Activated T-helper 9 cell treated with anti-CD3 and anti-CD28 coated beads, Interleukin-2, amount 50 U/mL, for 16 hours (primary cell): ENCODE results near the gene HOXA3.

Source experiments
- DNase-seq: peaks from one replicate; pipeline ENCODE4 v3.0.0-alpha.2; 2020; ENCODE audit warnings: low read depth

The HOXA3 gene

DNA sequence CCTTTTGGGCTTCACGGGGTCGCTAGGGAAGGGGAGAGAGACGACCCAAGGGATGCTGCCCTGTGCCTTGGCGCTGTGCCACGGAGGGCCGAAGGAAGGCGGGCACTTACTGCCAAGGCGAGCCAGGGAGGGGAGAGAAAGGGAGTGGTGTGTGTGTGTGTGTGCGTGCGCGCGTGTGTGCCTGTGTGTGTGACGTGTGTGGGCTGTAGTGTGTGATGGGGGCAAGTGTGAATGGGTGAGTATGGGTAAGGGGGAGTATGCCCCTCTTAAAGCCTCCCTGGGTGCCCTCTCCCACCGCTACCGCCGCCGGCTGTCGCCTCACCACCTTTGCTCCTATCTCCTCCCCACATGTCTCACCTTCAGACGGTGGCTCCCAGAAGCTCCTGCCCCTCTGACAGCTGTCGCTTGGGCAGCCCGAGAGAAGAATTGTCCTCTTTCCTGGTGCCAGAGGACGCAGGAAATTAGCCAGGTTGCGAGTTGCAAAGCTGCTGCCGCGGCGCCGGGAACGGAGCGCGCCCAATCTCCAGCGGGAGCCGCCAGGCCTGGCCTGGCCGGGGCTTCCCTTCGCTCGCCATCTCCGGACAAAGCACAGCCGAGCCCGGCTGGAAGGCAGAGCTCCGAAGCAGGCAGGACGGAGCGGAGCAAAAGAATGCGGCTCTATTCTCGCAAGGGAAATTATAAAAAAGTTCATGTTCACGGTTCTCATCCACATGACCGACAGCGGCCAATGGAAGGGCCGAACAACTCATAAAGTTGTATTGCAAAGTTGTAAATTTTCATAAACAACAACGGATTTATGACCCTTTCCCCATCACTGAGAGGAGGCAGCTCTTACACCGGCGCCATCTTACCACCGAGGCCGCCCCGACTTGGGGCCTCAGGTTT, at the start of gene HOXA3:
TSS of gene HOXA3 (minus strand) at position 653 of the 885 bp plus-strand sequence. CDS start 41,943 bp downstream, outside the sequence.
- DNase-seq = no peak

GRCh38 chr7:27201580-27202017, 49.2 kb upstream of the HOXA3 start:
- no peak for DNase-seq

- no peak for DNase-seq
Observed at GRCh38 chr7:27200761-27201579, 48.6 kb upstream of the HOXA3 start.

DNA sequence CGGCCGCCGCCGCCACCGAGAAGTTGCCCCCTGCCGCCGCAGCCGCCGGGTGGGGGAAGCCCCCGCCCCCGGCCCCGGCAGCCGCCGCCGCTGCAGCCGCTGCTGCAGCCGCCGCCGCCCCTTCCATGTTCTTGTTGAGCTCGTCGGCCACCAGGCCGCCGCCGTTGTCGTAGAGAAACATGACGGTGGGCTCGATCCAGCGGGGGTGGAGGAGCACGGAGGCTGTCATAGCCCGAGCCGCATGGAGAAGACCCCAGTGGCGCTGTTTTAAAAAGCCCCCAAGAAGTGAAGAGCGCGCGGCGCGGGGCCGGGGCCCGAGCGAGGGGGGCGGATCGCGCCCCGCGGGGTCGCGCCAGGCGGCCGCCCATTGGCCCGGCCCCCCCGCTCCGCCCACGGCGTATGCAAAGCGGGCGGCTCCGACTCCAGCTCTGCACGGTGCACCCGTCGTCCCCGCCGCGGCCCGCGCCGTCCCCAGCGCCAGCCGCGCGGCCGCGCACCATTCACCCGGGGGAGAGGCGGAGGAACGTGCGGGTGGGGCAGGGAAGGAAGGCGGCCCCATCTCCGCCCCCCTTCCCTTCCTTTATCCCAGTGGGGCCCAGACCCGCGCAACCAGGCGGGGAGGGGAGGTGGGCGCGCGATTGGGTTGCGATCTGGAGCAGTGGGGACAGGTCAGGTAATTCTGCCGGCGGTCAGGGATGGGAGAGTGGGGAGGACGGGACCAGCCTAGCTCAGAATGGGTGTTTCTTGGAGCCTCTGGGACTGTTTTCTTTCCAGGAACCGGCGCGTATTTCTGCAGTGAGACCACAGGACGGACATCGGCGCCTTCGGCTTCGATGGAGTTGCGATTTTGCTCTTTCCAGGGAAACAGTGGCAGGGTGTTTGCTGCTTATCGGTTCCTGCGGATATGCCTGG, 47.7 kb upstream of the HOXA3 start, which contains the start of gene HOXA13:
TSS of gene HOXA13 (minus strand) at position 243 of the 912 bp plus-strand sequence. CDS start at position 229, 14 bp downstream.
- no peak for DNase-seq

GRCh38 chr7:27198871-27199801, 46.8 kb upstream of the HOXA3 start:
- no peak for DNase-seq

GRCh38 chr7:27198138-27198841, 45.9 kb upstream of the HOXA3 start:
- DNase-seq = no peak

DNA sequence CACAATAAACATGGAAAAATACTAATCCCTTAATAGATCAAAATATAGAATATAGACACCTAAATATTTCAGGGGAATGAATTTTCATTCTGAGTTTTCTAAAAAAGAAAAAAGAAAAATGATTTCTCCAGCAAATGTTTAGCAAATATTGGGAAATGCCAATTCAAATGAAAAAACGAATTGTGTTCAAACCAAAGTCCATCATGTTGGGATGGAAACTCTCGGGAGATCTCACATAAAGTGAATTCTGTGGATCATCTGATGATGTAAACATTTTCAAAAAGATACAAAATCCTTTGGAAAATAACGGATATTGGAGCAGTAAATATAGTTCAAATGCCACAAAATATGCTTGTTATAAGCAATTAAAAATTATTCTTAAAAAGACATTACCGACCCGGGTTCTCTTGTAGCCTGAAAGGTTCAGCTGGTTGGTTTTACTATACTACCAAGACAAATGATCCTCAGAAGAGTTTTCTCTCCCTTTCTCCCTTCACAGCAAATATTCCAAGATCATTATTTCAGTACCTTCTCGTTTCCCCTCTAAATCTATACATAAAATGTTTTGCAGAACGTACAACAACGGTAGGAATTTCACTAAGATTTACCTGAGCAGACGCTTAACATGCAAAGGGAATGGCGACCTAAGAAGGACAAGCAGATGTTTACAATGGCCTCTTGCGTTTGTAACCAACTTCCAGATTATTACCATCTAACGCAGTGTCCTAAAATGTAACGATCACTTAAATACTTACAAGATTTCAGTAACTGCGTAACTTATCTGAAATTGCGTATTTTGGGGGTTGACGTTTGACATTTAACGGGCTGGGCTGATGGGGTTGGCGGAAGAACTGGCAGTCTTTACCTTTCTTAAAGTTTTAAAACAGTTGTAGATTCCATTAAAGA, 45.0 kb upstream of the HOXA3 start:
- DNase-seq = no peak

- peak; percentile 71 for DNase-seq
Observed at GRCh38 chr7:27196287-27196767, 43.9 kb upstream of the HOXA3 start.

- no peak for DNase-seq
Observed at GRCh38 chr7:27194686-27195379, 42.5 kb upstream of the HOXA3 start.

DNA sequence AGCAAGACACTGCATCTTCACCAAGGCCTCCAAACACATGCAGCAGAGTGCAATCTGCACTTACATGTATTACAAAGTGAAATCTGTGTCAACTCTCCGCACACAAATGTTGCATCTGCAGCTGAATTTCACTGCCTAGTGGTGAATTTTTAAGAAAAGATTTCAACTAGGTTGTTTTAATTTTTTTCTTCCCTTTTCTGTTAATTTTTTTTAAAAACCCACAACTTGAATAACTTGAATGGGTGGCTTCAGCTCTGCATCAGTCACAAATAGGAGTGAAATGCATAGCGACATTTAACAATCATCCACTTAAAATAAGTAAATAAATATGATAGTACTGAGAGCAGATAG, 41.6 kb upstream of the HOXA3 start:
- no peak for DNase-seq

DNA sequence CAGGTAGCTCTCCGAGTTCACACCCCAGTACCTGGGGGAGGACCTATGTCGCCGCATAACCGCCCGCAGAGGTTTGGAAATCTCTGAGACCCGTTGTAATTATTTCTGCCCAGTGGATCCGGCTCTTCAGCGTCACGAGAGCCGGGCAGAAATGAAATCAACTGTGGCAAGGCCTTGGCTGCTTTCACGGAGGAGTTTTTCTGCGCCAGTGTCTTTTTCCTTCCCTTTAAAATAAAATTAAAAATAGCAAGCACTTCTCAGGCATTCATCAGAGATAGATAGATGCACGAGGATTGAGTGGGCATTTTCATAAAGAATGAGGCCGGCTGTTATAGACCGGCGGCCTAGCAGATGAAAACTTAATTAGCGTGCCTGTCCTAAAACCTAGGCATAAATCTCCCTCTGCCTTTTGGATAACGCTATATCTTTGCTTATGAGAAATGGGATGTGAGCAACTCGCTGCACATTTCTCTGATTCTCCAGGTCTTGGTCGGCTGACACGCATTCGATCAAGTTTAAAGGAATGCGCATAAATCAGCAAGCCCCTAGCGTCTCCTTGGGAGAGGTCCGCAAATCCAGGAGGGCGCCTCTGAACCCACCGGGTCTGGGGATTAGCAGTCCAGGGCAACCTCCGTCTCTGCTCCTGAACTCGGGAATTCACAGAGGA, 41.1 kb upstream of the HOXA3 start:
- DNase-seq = no peak

DNA sequence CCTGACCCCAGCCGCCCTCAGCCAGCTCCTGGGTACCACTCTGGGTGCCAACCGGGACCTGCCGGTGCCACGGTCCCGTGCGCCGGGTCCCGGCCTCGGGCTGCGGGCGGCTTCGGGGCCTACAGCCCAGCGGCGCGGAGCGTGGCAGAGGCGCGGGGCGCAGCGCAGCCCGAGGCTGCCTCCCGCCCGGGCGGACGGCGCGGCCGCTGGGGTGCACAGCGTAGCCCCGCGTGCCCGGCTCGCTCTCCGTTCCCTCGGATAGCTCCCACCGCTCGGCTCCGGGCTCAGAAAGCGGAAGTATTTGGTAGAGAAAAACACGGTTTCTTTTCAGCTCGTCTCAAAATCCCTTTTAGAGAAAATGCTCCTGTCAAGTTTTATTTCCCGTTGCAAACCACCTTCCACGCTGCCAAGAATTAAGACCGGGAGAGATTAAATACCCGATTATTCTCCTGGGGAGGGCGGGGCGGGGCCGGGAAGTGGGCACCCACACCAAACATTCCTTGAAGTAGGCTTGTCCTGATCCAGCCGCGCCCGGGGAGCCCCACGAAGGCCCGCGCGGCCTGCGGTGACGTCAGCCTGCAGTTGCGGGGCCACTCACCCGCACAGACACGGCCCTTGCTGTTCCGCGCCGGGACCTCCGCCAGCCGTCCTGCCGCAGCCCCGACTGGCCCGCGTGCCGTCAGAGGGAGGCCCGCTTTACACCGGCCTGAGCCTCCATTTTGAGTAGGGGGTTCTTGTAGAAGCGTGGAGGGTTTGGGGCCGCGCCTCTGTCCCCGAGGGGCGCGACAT, 40.4 kb upstream of the HOXA3 start:
- DNase-seq = no peak

DNA sequence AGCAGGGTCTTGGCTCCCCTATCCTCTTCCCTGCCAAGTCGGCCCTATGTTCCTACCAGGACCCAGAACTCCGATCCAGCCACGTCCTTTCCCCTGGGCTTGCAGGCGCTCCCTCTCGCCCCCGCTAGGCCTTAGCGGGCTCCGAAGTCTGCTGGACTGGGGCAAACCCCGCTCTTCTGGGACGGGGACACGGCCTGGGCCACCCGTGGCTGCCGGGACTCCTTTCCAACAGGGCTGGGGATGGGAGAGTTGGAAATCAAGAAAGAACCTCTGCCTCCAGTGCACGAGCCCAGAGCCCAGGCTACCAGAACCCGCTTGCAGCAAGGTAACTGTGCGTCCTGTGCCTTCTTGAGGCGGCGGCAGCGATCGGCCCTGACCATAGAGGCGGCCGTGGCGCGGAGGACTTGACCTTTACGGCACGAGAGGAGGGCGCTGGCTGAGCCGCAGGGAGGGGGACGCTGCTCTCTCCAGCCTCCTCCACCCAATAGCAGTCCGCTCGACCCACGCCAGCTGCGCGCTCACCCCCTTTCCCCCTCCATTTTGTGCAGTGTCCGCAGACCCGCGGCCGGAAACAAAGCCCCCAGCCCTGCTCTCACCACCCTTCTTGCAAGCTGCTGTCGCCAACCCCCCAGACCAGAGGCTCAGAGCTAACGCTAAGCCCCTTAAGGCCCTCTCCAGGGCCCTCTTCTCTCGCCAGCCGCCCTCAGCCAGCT, 39.6 kb upstream of the HOXA3 start:
- DNase-seq = no peak

DNA sequence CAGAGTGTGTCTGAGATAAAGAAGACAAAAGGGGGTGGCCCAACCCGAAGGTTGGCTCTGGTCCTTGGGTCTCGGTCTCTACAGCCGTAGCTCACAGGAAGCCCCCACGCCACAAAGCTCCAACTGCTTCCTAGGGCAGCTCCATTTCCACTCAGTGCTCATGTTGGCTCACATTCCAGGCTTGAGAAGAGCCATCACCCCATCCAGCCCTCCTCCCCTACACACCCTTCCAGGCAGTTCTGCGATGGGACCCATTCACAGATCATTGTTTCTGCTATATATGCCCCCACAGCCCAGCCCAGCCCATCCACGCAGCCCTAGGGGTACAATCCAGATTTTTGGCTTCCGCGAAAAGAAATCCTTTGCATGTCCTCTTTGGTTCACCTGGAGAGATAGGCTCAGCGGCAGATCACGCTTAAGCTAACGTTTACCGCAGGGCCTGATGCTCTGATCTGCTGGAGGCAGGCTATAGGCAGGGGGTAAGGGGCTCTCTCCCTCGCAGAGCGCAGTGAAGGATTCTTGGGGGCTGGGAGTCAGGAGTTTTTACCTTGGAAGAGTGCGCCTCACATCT, 38.9 kb upstream of the HOXA3 start:
- no peak for DNase-seq

DNA sequence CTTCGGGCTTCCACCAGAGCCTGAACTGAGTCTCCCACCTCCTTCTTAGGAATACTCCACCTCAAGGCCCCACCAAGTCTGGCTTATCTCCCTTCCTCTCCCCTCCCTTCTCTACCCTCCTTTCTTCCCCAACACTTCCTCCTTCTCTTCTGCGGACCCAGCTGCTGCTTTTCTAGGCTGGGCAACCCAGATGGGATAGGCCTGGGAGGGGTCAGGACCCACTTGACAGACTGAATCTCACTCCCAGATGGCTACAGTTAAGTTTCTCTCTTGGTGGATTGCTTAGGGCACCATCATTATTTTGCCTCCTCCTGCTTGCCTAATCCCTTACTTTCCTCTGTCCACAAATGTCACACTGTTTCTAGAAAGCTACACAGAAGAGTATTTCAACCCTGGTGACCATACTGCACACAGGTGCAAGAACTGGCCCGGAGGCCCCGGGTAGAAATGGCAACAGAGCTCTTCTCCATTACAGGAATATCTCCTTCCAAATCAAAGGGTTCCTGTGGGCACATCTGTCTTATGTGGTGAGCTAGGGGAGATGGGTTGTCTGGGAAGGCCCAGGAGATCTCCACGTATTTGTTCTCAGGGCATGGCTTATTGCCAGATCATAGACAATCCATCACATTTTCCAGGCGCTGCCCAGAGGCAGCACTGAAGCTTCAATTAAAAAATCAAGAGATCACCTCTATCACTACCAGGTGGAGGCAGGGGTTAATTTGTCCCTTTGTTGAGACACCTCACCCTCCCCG, 37.8 kb upstream of the HOXA3 start:
- DNase-seq = no peak
